ENCODE measurements around the gene CMTM7.
A peak's percentile ranks its signal among the peaks of the same experiment; 100 is the strongest.
"Not testable (repeated sequence)": the region's sequence is repeated elsewhere in the genome, so short reads cannot be mapped to it uniquely, and the experiment has no call there.

CMTM7 gene

GRCh38 chr3:32456429-32457130, 64.9 kb downstream of the CMTM7 start:
- DNase-seq: no peak

DNA sequence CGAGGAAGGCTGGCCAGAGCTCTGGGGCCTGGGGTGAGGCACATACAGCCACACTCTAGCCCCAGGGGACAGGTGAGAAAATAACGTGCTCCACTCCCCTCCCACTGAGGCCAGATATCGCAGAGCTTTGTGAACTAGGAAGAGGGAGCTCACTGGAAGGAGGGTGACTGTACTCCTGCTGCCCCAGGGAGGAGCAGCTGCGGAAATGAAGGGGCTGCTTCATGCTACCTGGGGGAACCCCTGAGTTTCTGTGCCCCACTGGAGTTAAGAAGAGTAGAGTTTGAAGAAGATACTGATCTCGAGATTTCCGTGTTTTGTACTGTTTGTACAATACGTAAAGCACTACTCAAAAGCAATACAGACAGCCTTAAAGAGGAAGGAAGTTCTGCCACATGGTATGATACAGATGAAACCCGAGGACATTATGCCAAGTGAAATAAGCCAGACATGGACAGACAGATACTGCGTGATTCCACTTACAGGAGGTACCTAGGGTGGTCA, 66.4 kb downstream of the CMTM7 start:
- no peak for DNase-seq

- no peak for DNase-seq
Measured at GRCh38 chr3:32459450-32459849, 67.8 kb downstream of the CMTM7 start.

- no peak for DNase-seq
Measured at GRCh38 chr3:32460031-32460749, 68.5 kb downstream of the CMTM7 start.

- not testable (repeated sequence) for DNase-seq
Measured at GRCh38 chr3:32460817-32461496, 69.3 kb downstream of the CMTM7 start.

DNA sequence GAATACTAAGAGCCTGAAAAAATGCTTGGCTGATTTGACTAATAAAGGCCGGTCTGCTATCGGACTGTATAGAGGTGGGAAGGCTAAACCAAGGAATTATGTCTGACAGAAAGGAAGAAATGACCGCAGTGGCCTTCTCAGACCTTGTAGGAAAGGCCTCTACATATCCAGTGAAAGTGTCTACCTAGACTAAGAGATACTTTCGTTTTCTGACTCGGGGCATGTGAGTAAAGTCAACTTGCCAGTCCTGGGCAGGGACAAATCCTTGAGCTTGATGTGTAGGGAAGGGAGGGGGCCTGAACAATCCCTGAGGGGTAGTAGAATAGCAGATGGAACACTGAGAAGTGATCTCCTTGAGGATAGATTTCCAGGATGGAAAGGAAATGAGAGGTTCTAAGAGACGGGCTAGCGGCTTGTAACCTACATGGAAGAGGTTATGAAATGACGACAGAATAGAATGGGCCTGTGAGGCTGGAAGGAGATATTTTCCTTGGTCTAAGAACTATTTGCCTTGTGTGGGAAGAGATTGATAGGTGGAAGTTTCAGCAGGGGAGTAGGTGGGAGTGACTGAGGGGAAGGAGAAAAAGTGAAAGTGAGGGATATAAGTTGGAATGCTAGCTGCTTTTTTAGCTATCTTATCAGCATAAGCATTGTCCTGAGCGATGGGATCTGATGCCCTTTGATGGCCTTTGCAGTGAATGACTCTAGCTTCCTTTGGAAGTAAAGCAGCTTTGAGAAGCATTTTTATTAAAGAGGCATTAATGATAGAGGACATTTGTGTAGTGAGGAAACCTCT, 70.7 kb downstream of the CMTM7 start:
- DNase-seq: not testable (repeated sequence)

DNA sequence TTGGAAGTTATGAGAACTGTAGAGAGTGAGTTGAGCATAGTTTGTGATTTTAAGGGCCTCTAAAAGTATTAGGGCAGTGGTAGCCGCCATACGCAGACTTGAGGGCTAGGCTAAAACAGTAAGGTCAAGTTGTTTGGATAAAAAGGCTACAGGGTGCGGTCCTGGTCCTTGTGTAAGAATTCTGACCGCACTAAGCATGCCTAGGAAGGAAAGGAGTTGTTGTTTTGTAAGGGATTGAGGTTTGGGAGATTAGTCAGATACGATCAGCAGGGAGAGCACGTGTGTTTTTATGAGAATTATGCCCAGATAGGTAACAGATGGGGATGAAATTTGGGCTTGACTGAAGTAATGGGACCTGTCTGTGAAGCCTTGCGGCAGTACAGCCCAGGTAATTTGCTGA, 71.8 kb downstream of the CMTM7 start:
- not testable (repeated sequence) for DNase-seq

DNA sequence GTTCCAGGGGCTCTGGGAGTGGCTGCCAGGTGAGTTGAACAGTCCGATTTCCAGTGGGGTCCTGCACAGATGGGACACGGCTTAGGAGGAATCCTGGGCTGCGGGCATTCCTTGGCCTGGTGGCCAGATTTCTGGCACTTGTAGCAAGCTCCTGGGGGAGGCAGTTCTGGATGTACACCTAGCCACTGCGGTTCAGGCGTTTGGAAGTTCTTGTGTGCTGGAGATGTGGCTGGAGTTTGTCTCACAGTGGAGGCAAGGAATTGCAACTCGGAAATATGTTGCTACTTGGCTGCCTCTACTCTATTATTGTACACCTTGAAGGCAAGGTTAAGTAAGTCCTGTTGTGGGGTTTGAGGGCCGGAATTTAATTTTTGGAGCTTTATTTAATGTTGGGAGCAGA, 73.1 kb downstream of the CMTM7 start:
- DNase-seq: not testable (repeated sequence)

DNA sequence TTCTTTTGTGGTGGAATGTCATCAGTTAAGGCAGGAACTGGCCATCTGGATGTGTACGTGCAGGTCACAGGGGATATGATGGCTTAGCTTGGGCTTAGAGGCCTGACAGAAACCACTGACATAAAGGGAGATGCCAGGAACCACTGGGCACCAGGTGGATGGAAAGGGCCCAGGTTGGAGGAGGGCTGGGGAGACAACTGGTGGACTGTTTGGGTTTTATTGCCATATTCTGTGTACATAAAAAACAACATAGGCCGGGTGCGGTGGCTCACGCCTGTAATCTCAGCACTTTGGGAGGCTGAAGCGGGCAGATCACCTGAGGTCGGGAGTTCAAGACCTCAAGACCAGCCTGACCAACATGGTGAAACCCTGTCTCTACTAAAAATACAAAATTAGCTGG, 75.2 kb downstream of the CMTM7 start:
- DNase-seq: not testable (repeated sequence)

- peak in 45 of 56 donors; percentile 7 to 80 (median 39) for DNase-seq
Measured at GRCh38 chr3:32467333-32468070, 75.8 kb downstream of the CMTM7 start.

GRCh38 chr3:32469151-32469874, 77.7 kb downstream of the CMTM7 start:
- DNase-seq: no peak

DNA sequence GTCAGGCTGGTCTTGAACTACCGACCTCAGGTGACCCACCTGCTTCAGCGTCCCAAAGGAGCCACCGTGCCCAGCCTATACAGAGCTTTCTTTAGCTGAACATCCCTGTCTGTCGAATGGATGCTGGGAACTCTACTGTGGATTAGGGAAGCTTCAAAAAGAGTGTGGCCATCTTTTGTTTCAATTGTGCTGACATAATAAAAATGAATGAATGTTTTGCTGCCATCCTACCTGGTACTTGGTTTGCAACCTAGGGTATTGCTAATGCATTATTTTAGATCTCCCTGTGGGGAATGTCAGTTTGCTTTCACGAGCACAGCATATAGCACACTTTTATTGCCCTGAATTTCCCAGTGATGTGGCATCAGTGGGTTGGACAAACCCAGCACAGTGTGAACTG, 78.7 kb downstream of the CMTM7 start:
- no peak for DNase-seq

GRCh38 chr3:32471246-32471645, 79.6 kb downstream of the CMTM7 start:
- DNase-seq: no peak

- not testable (repeated sequence) for DNase-seq
Measured at GRCh38 chr3:32472151-32472550, 80.5 kb downstream of the CMTM7 start.

DNA sequence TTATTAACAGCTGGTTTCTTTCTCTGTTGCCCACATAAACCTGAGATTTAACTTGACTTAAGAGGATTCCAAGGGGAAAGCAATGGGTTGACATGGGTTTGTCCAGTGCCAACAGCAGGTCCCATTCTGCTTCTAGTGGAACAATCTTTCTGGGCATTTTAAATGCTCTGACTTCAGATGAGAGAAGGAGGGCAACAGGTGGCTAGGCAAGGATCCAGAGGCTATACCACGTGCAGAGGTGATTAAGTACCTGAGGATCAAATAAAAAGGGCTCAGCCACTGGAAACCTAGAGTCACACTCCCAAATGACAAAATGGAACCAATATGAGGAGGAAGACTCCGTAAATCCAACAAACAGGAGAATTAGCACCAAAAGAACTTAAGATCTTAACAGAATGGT, 82.5 kb downstream of the CMTM7 start:
- no peak for DNase-seq

GRCh38 chr3:32480604-32481003, 89.0 kb downstream of the CMTM7 start:
- DNase-seq: no peak

DNA sequence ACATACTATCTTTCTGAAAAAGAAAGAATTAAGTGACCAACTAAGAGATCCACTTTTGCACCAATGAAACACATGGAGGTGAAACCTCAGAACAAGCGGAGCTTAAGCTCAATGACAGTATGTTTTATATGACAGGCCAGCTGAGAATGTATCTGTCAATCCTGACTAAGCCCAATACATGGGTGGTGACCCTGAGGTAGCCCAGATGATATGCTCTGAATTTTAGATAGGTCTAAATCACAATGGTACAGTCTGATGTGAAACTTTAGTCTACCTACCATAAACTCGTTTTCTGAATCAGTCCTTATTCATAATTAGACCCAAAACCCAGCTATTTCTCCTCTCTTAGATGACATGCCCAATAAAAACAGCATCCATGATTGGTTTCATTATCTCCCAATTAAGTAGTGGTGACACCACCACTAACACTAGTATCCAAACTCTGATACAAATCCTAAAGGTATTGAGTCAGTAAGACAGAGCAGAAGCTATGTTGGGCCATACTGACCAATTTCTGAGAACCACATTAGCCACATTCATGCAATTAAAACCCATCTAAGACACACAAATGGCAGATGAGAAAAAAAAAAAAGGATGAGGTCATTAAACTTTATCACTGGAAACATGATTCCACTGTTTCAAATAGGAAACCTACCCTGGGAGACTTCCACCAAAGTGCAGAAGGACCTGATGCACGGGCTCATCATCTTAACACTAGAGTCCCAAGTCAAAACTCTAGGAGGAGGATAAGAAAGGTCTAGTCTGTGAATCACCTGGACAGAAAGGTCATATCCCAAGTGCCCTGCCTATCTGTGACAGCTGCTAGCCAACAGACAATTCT, 90.4 kb downstream of the CMTM7 start:
- no peak for DNase-seq

DNA sequence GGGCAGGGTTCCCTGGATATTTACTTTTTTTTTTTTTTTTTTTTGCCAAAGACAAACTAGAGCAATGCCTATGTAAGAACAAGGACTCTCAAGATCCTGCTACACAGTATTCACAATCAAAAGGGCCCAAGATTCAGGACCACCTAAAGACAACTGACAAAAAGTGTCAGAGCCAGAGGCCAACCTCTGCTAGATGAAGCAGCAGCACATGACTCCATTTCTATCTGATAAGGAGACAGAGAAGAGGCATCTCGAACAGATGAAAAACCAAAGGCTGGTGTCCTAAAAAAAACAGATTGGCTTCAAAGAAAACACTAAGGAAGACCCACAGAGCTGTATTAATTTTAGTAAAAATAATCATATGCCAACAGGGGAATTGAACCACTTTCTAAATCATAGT, 91.0 kb downstream of the CMTM7 start:
- DNase-seq: no peak

DNA sequence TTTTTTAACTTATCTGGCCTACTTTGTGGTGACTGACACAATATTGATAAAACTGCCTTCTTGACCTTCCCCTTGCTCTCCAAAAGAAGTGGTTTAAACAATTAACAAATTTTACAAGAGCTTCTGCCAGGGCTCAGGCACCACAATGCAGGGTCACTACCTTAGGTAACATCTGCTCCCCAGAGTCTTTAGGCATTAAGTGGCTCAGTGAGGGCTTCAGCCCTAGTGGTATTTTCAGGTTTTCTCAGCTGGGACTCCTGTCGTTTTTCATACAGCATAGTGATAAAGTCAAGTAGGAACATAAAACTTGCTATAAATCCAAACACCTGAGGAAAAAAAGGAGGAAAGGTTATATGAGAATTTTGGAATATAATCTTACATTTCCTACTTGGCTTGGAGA, 92.1 kb downstream of the CMTM7 start:
- no peak for DNase-seq

Data from nucleus accumbens (tissue), 56 donors.